K562 (cell line): ENCODE results near the gene GTF2A1L. TPM values are rescaled to one million over a fixed set of nuclear protein-coding genes. Genes with fewer than 3 reads are reported as not detected.
A peak's percentile ranks its signal among the peaks of the same experiment; 100 is the strongest.

Experiments used
- ATAC-seq: fragments of 200-7000 bp; cut with Tn5 transposase; 3 replicates; pipeline ENCODE4 v1.9.1; 2020; ENCODE audit warnings: moderate library complexity
- BruUV-seq: library from RNA; stranded (reverse); fragments of 400-500 nt; replicated peaks from 2 replicates; lab custom pipeline; 2021; lab: Mats Ljungman, UMichigan
- CTCF ChIA-PET: fragments of 300-600 bp; formaldehyde crosslinking; extraction: SDS; loops from one replicate; lab custom pipeline; 2021; ENCODE audit warnings: low intra/inter-chr PET ratio; lab: Yijun Ruan, JAX
- POLR2A ChIA-PET: fragments of 300-600, 350-650 bp; sonication (Branson Sonifier 250); formaldehyde crosslinking; extraction: SDS; loops from one replicate; lab custom pipeline; 2021; ENCODE audit warnings: antibody characterized with exemption, inconsistent platforms; lab: Yijun Ruan, JAX
- DNase-seq, 4 experiments: peaks; one replicate each; pipeline versions ENCODE4 v3.0.0 to v3.0.0-alpha.2; 2011 to 2018; ENCODE audit warnings: low spot score in 3 of 4, mixed read lengths in 3 of 4; ENCODE audit errors: extremely low read depth in 1 of 4
- FAIRE-seq: peaks from 2 replicates; lab custom pipeline; 2011; peaks lifted over from hg19 to GRCh38; lab: Jason Lieb, UNC
- H2AFZ ChIP-seq: 2 replicates; pipeline ENCODE4 v1.6.0; 2011; ENCODE audit warnings: low read depth, low read length, control low read depth, inconsistent platforms
- H3K27ac ChIP-seq: fragments of 200-600 bp; 3 replicates; pipeline ENCODE4 v1.8.0; 2011; ENCODE audit warnings: low read depth, mild to moderate bottlenecking, control low read depth, inconsistent platforms, low read length, moderate library complexity, mixed read lengths; ENCODE audit errors: extremely low read depth
- H3K27me3 ChIP-seq, 2 experiments: fragments of 300-600 bp in 1 of 2; 2 replicates in 1 of 2; 3 replicates in 1 of 2; pipeline versions ENCODE4 v1.6.0 to v1.8.0; 2011; ENCODE audit warnings: inconsistent platforms in 2 of 2, low read length in 2 of 2, mild to moderate bottlenecking in 1 of 2, mixed read lengths in 1 of 2, moderate library complexity in 1 of 2; ENCODE audit not compliant: control insufficient read depth in 2 of 2, insufficient read depth in 2 of 2
- H3K36me3 ChIP-seq: fragments of 300-600 bp; 3 replicates; pipeline ENCODE4 v1.8.0; 2011; ENCODE audit warnings: mild to moderate bottlenecking, low read length, inconsistent platforms; ENCODE audit not compliant: control insufficient read depth, insufficient read depth
- H3K4me1 ChIP-seq, 2 experiments: fragments of 200-600 bp in 1 of 2; replicated peaks in 1 of 2; 2 replicates in 1 of 2; 3 replicates in 1 of 2; pipeline versions ENCODE4 v1.5.1 to v1.8.0; 2011; ENCODE audit warnings: inconsistent platforms in 2 of 2, low read length in 2 of 2, mild to moderate bottlenecking in 1 of 2, mixed read lengths in 1 of 2, moderate library complexity in 1 of 2; ENCODE audit not compliant: control insufficient read depth in 2 of 2, insufficient read depth in 2 of 2
- H3K4me2 ChIP-seq: 2 replicates; pipeline ENCODE4 v1.6.1; 2011; ENCODE audit warnings: low read length, control low read depth, inconsistent platforms, mixed read lengths; ENCODE audit not compliant: insufficient read depth
- H3K4me3 ChIP-seq: fragments of 200-600 bp; sonication (generic), shearing (Covaris generic); 2 replicates; pipeline ENCODE4 v1.5.1; 2016; ENCODE audit warnings: control low read depth, inconsistent platforms
- H3K79me2 ChIP-seq: fragments of 200-600 bp; 3 replicates; pipeline ENCODE4 v1.8.0; 2011; ENCODE audit warnings: low read length, inconsistent platforms; ENCODE audit not compliant: control insufficient read depth, insufficient read depth
- H3K9ac ChIP-seq, 2 experiments: 2 replicates each; pipeline versions ENCODE4 v1.6.0 to v1.6.1; 2011; ENCODE audit warnings: low read depth in 2 of 2, low read length in 2 of 2, control low read depth in 1 of 2, inconsistent platforms in 1 of 2, mild to moderate bottlenecking in 1 of 2, mixed read lengths in 1 of 2; ENCODE audit not compliant: insufficient read depth in 1 of 2
- H3K9me1 ChIP-seq: one replicate; pipeline ENCODE4 v1.6.0; 2011; ENCODE audit warnings: inconsistent platforms, mild to moderate bottlenecking, low read length, moderate library complexity; ENCODE audit not compliant: control insufficient read depth, insufficient read depth
- H3K9me3 ChIP-seq: replicated peaks from 2 replicates; pipeline ENCODE4 v1.5.1; 2011; ENCODE audit warnings: low read depth, low read length, inconsistent platforms; ENCODE audit not compliant: control insufficient read depth, insufficient read depth
- H4K20me1 ChIP-seq: replicated peaks from 2 replicates; pipeline ENCODE4 v1.6.1; 2011; ENCODE audit warnings: low read length, inconsistent platforms, mixed read lengths; ENCODE audit not compliant: control insufficient read depth, insufficient read depth
- CBX3 ChIP-seq, 2 experiments: IDR thresholded peaks; 1 replicate in 1 of 2; 2 replicates in 1 of 2; pipeline ENCODE4 v1.6.1; 2012; ENCODE audit warnings: inconsistent platforms in 2 of 2, low read length in 2 of 2, borderline replicate concordance in 1 of 2, control low read depth in 1 of 2
- L3MBTL2 ChIP-seq: fragments of 450-650 bp; IDR thresholded peaks from 2 replicates; pipeline ENCODE4 v1.6.1; 2016; ENCODE audit warnings: mild to moderate bottlenecking, moderate library complexity
- NCOA6 ChIP-seq: fragments of 450-650 bp; IDR thresholded peaks from 2 replicates; pipeline ENCODE4 v1.6.1; 2017; ENCODE audit warnings: mild to moderate bottlenecking
- SIN3B ChIP-seq: fragments of 450-650 bp; IDR thresholded peaks from 2 replicates; pipeline ENCODE4 v1.6.1; 2017; ENCODE audit warnings: low read depth, mild to moderate bottlenecking, moderate library complexity
- TAF1 ChIP-seq: IDR thresholded peaks from 2 replicates; pipeline ENCODE4 v1.6.1; 2011; ENCODE audit warnings: mild to moderate bottlenecking, low read length, moderate library complexity; ENCODE audit not compliant: insufficient read depth, control insufficient read depth, severe bottlenecking; ENCODE audit errors: extremely low read depth
- ZNF133 ChIP-seq: fragments of 250-450 bp; sonication (Bioruptor Pico); IDR thresholded peaks from 2 replicates; pipeline ENCODE4 v1.4.0; 2020; ENCODE audit warnings: mild to moderate bottlenecking
- ZNF583 ChIP-seq: fragments of 250-450 bp; sonication (Bioruptor Pico); IDR thresholded peaks from 2 replicates; pipeline ENCODE4 v1.4.0; 2020
- ZNF668 ChIP-seq: fragments of 250-450 bp; sonication (Bioruptor Pico); IDR thresholded peaks from 2 replicates; pipeline ENCODE4 v1.8.0; 2022; ENCODE audit warnings: mild to moderate bottlenecking, inconsistent platforms
- whole genome bisulfite sequencing: fragments of 100-300 bp; shearing (Covaris generic); methylation state at CpG from one replicate; pipeline ENCODE4 v1.1.6; 2016; ENCODE audit warnings: low coverage, mixed read lengths; ENCODE audit not compliant: insufficient coverage; ENCODE audit errors: missing lambda C conversion rate; 5-methylcytosine and 5-hydroxymethylcytosine counted together
- in situ Hi-C: fragments of 300-500 bp; cut with MboI; formaldehyde crosslinking; loops from 4 replicates; pipeline ENCODE4 v1.15.0; 2018; ENCODE audit warnings: inconsistent platforms, mixed read lengths
- intact Hi-C: fragments of 100-400 bp; cut with micrococcal nuclease; formaldehyde crosslinking; loops from 2 replicates; pipeline ENCODE4 v1.14.2; 2022
- polyA plus RNA-seq, 8 experiments: library from polyadenylated mRNA; depleted of rRNA in 4 of 8; stranded (reverse) in 5 of 8; unstranded in 3 of 8; fragments of >200 nt; fragmentation: Nextera tagmentation in 2 of 8; fragmentation: Illumina TruSeq in 1 of 8; extraction: Ambion mirVana in 2 of 8; extraction: Trizol in 1 of 8; gene quantifications; 2 replicates each; pipeline versions ENCODE4 v1.2.1 to v1.2.3, GENCODE V29; 2011 to 2014; ENCODE audit warnings: inconsistent platforms in 1 of 8, missing spikeins in 1 of 8
- total RNA-seq, 7 experiments: library from RNA; depleted of rRNA in 6 of 7; stranded (reverse); fragments of >200 nt in 6 of 7; fragmentation: Illumina TruSeq in 2 of 7; extraction: Trizol in 2 of 7; gene quantifications; 2 replicates each; pipeline versions ENCODE4 v1.2.1 to v1.2.3, GENCODE V29; 2011 to 2021; ENCODE audit warnings: low replicate concordance in 1 of 7
- TF ChIP-seq, protein P1 (sequence below): fragments of 250-450 bp; sonication (Bioruptor Pico); IDR thresholded peaks from 2 replicates; pipeline ENCODE4 v1.8.0; 2022; ENCODE audit warnings: inconsistent platforms, mild to moderate bottlenecking, moderate library complexity, borderline replicate concordance

Gene GTF2A1L
- total and polyA plus RNA-seq, 9 of the 15 experiments (the other 6 are each of a cell fraction or from before 2014, with no cell fraction given): 0.05 to 0.35 (median 0.12) TPM; not detected in 5

GRCh38 chr2:48673581-48673980, 55.9 kb downstream of the GTF2A1L start (continued):
- TF ChIP-seq CBX3 (IDR thresholded peaks at IDR 0.05; ENCODE audit: borderline replicate concordance in 1 of 2, low read length in 2 of 2): no peak
- TF ChIP-seq, protein P1, sequence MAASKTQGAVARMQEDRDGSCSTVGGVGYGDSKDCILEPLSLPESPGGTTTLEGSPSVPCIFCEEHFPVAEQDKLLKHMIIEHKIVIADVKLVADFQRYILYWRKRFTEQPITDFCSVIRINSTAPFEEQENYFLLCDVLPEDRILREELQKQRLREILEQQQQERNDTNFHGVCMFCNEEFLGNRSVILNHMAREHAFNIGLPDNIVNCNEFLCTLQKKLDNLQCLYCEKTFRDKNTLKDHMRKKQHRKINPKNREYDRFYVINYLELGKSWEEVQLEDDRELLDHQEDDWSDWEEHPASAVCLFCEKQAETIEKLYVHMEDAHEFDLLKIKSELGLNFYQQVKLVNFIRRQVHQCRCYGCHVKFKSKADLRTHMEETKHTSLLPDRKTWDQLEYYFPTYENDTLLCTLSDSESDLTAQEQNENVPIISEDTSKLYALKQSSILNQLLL: no peak
- TF ChIP-seq ZNF583 (CRISPR knock-in tag): no peak
- TF ChIP-seq ZNF668 (CRISPR knock-in tag): no peak
- no peak for TF ChIP-seq NCOA6
- TF ChIP-seq SIN3B: no peak
- TF ChIP-seq, all 486 proteins: peak for 0

GRCh38 chr2:48674933-48675332, 57.3 kb downstream of the GTF2A1L start:
- ATAC-seq (no peak), DNase-seq (no peak), FAIRE-seq (no peak)
- 13% methylated on average over 2 of the region's 2 CpGs for WGBS
- Histone ChIP-seq H3K27me3 (no peaks in the 10 kb centered on the region), H3K9me3 (no peaks in the 10 kb centered on the region), H3K36me3 (no peaks in the 10 kb centered on the region), H3K4me3 (no peak overlapping the region), H3K4me2 (no peak overlapping the region), H3K79me2 (no peaks in the 10 kb centered on the region), H3K9me1 (no peaks in the 10 kb centered on the region), H3K9ac (no peak overlapping the region), H3K4me1 (no peaks in the 10 kb centered on the region; a peak in 1 of 5 replicates), H2AFZ (0 out of 2 replicates have a peak overlapping the region, but pooled peaks have one; percentile 27), H4K20me1 (no peaks in the 10 kb centered on the region), H3K27ac (no peak overlapping the region)
- BruUV-seq: no TSS peak
- no peak for TF ChIP-seq TAF1
- no peak for TF ChIP-seq ZNF133 (CRISPR knock-in tag)
- no peak for TF ChIP-seq NCOA6
- no peak for TF ChIP-seq L3MBTL2
- ChIA-PET CTCF (no interaction called here), POLR2A (no interaction called here)
- intact Hi-C loops (no loop called here), in situ Hi-C loops (no loop called here)
